SK-N-DZ (cell line): Measurements from ENCODE around the gene MAML2. TPM values are rescaled to one million over a fixed set of nuclear protein-coding genes. Genes with fewer than 3 reads are reported as not detected.

Experiments
- DNase-seq: peaks from one replicate; pipeline ENCODE4 v3.0.0-alpha.2; 2015; ENCODE audit warnings: low spot score
- polyA plus RNA-seq, 2 experiments: library from polyadenylated mRNA; depleted of rRNA; stranded (reverse); fragments of >200 nt; gene quantifications; 2 replicates each; pipeline ENCODE4 v1.2.3, GENCODE V29; 2014

Gene MAML2
- 4.7 and 6.4 TPM in 2 replicates for polyA plus RNA-seq (2014; cell fraction: cytosol; rRNA removed)
- 3.4 and 3.5 TPM in 2 replicates for polyA plus RNA-seq (2014; cell fraction: nucleus; rRNA removed)

DNA sequence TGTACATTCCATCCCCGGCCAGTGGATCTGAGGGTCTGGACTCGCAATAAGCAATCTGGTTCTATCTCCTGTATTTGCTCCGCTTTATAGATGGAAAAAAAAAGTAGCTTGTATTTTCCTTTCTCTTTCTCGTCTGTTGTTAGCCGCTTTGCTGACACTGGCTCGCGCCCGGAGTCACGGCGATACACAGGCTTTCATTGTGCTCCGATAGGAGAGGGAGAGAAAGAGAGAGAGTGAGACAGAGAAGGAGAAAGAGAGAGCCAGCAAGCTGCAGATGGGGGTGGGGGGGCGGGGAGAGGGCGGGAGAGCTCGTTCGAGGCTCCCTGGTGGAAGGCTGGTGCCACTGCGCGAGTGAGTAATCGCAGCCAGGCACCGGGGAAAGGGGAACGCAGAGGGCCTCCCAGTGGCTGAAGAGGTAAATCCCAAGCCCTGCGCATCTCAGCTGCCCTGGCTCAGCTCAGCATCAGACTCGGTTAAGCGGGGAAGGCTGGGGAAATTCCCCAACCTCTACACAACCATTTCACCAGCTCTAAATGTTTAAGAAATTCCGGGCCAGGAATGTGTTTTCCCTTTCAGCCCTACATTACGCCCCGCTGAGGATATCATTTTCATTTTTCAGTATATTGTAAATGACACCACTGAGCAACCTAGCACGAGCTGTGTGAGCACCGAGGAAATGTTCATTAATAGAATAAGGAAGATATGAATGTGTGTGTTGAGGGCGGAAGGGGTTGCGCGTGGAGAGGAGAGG lies at the start of gene MAML2:
Gene MAML2 (minus strand): TSS at position 235 of the 751 bp plus-strand sequence. CDS start 1,300 bp downstream, outside the sequence.
- peak; percentile 84 for DNase-seq

DNA sequence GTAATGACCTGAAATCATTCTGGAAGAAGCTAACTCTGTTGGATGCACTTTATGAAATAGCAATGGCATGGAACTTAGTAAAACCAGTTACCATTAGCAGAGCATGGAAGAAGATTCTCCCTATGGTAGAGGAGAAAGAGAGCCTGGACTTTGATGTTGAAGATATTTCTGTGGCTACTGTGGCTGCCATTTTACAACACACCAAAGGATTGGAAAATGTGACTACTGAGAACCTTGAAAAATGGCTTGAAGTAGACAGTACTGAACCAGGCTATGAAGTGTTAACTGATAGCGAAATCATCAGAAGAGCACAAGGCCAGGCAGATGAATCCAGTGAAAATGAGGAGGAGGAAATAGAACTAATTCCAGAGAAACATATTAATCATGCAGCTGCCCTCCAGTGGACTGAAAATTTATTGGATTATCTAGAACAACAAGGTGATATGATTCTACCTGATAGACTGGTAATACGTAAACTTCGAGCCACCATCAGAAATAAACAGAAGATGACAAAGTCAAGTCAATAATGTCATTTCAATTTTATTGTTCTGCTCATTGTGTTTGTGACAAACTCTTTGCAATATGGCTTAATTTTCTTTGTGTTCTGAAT lies 48.8 kb upstream of the MAML2 start:
- DNase-seq = no peak

- no peak for DNase-seq
Measured at GRCh38 chr11:96390488-96390792, 47.4 kb upstream of the MAML2 start.

DNA sequence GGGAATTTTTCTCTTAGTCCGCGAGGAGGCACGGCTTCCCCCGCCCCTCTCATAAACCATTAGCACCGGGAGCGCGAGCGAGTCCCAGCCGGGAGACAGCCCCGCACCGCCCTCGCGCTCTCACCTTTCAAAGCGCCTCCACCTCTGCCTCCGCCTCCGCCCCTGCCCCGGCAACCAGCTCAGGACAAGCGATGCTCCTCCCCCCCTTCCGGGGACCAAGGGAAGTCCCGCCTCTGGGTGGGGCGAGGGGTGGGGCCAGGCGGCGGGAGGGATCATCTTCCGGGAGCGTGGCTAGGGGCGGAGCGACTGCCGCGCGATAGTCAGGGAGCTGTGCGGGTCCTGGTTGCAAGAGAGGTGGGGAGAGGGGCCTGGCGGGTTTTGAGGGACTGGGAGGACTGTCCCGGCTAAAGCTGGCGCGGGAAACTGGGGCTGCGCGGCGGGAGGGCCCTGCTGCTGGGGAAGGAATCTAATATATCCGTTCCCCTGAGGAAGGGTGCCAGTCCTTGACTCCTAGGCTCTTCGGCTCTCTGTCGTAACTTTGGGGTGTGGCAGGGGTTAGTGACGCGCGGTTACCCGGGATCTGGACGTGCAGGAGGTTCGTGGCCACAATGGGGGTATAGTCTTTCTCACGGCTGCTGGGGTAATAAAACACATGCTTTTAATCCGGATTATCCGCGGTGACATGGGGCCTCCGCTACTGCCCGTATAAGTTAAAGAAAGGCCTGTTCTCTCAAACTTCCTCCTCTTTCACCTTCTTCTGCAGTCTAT lies 46.9 kb upstream of the MAML2 start, which contains the start of the genes CCDC82 and JRKL:
Gene CCDC82 (minus strand): TSS at position 193 of the 768 bp plus-strand sequence. CDS start 5,165 bp downstream, outside the sequence.
Gene JRKL (plus strand): TSS at position 294 of the 768 bp plus-strand sequence. CDS start 637 bp downstream, outside the sequence.
- DNase-seq = peak; percentile 87

GRCh38 chr11:96388891-96389719 lies 46.1 kb upstream of the MAML2 start:
- peak; percentile 50 for DNase-seq

DNA sequence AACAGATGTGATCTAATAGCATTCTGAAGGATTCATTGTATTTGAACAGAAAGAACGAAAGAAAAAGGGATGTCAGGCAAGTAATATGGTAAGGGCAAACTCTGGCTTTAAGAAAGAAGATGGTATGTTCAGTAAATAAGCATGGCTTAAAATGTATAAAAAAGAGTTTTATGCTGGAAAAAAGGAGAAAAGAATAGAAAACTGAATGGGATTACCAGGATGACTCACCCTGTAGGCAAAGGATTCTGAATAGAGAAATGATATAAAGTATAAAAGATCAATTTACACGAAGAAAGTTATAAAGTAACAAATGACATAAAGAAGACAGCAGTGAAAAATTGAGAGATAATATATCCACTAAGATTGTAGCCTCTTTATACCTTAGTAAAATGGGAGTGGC lies 42.2 kb upstream of the MAML2 start:
- no peak for DNase-seq

DNA sequence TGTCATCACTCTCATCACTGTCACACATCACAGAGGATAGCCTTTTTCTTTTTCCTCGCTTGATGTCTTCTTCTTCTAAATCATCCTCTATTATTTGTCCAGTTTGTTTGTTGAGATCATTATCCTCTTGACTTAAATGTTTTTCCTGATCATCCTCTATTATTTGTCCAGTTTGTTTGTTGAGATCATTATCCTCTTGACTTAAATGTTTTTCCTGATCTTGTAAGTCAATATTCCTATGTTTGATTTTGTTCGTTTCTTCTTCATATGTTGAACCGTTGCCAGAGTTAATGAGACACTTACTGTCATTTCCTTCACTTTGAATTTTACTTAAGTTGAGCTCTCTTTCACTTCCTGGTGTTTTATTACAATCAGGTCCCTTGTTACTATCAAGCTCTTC lies 41.2 kb upstream of the MAML2 start:
- no peak for DNase-seq

DNA sequence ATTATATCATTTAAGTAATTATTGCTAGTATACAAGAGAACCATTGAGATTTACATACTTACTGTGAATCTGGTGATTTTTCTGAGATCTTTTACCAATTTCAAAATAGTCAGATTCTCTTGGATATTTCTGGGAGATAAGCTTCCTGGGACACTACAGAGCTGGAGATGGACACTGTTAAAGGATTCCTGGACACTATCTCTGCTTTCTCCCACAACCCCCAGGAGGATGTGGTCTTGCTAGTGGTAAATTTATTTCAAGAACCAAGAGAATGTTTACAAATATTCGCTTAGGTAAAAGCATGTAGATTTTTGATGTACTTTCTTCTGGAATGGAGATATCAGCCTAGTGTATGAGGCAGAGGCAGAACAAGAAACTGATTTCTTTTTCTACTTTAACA lies 33.8 kb upstream of the MAML2 start:
- DNase-seq = no peak

DNA sequence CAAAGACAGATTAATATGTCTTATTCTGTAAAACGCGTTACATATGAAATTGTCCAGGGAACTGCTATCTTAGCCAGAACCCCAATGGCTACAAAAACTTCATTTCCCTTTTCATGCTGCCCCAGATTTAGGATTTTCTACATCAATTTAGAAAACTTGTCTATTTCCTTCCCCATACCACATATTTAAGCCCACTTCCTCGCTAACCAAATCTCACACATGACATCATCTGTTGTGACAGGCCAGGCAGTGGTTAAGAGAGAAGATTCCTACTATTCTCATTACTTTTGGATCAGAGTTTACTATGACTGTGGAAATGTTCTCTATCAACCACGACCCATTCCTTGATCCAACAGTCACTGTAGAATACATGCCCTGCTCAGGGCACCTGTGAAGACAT lies 30.8 kb upstream of the MAML2 start:
- DNase-seq = no peak

DNA sequence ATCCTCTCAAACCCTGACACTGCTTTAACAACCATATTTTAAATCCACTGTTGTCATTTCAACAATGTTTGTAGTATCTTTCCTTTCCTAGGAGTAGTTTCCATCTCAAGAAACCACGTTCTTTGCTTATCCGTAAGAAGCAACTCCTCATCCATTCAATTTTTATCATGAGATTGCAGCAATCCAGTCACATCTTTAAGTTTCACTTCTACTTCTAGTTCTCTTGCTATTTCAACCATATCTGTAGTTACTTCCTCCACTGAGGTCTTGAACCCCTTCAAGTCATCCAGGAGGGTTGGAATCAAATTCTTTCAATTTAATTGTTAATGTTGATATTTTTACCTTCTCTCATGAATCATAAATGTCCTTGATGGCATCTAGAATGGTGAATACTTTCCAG lies 24.3 kb upstream of the MAML2 start:
- no peak for DNase-seq

DNA sequence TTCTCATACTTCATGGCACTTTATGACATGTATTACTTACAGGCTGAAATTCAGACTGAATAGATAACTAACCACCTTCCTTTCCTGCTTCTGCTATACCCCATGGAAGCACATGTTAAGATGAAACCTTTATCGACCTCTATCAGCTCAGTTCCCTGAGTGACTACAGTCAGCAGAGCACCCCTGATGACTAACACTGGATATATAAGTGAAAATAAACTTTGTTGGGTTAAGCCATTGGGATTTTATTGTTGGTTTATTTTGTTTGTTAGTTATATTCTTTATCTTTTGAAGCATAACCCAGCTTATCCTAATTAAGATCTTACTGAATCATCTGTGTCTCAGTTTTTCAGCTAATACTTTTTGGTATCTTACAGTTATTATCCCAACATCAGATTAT lies 23.0 kb upstream of the MAML2 start:
- no peak for DNase-seq

GRCh38 chr11:96365493-96365892 lies 22.5 kb upstream of the MAML2 start:
- DNase-seq = no peak

DNA sequence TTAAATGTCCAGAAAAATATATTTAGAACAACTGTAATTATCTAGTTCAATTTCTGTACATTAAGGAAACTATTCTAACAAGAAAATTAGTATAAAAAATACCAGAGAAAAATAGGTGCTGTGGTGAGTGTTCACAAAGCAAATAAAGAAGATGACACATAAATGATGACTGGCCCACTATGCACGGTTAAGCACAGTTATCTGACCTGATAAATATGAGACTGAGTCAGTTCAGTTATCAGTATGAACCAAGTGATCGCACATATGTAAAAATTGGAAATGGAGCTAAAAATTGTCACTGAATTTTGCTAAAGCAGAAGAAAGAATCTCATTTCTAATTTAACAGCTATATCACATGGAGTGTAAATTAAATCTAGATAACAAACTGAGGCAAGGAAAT lies 18.8 kb upstream of the MAML2 start:
- DNase-seq = no peak

GRCh38 chr11:96358321-96358720 lies 15.3 kb upstream of the MAML2 start:
- no peak for DNase-seq

DNA sequence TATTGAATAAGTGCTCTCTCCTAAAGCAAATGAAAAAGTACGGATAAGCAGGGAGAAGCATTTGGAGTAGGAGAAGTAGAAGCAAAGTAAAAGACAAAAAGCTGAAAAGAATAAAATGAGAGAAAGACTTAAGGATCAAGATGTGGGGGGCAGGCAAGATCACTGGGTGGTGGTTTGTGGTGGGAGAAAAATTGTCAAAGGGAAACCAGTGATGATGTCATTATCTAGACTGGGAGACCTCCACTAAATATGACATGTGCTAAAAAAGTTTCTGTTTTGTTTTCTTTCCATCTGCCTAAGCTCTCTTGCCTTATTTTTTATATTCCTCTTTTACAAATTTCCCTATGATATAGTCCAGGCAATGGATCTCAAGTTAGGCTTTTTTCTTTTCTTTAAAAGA lies 14.8 kb upstream of the MAML2 start:
- DNase-seq = no peak

DNA sequence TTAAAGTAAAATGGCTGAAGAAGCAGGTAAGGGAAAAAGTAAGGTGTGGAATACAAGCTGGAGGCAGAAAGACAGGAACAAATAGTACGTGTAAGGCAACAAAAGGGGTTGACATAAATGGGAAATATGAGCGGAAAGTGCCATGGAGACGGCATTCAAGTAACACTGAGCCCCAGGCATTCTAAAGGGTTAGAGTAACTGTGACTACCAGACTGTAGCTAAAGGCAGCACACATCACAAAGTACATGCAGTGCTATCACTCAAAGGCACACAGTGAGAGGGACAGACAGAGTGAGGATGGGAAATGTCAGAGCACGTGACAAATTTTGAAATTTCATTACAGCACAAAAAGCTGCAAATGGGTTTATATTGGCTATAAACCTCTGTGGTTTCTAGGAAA lies 13.9 kb upstream of the MAML2 start:
- DNase-seq = no peak

- DNase-seq = no peak
Measured at GRCh38 chr11:96342014-96342960, 708 bp downstream of the MAML2 start.

DNA sequence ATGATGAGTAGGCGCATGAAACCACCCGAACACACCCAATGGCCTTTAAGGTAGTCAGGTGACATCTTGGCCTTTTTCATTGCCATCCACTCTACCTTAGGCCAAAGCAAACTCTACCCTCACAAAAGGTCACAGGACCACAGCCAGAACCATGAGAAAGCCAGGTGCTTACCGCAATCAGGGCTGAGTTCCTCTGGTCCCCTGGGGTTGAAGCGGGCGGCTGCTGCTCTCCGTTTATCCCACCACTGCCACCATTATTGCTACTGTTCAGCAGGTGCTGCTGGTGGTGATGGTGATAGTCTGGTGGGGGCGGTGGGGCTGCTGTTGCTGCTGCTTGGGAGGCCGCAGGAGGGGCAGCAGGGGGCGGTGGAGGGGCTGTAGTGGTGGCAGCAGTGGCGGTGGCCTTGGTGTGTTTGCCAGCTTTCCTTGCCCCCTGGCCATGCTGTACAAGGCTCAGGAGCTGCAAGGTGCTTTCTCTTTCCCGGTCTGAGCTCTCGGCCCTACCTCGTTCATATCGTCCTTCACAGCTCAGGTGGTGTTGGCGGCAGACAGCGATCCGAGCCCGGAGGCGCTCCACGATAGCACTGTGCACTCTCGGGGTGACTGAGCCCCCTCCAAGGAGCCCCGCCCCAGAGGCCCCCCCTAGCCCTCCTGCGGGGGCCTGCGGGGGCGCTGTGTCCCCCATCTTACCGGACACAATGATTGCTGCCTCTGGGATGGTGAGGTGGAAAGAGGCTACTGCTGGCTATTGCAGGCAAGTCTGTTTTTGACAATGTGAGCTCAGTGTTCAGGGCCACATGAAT lies 1.6 kb downstream of the MAML2 start:
- DNase-seq = peak; percentile 4

GRCh38 chr11:96340555-96340885 lies 2.5 kb downstream of the MAML2 start:
- no peak for DNase-seq
